Uterus (tissue), 2 donors: Measurements from ENCODE around the gene LGALS7.

Experiments used
- CTCF ChIP-seq, 4 experiments: fragments of 200-600 bp in 2 of 4; fragments of 450-650 bp in 2 of 4; sonication (generic) in 2 of 4; IDR thresholded peaks; one replicate each; pipeline ENCODE4 v1.5.1; 2016 to 2019; ENCODE audit warnings: antibody characterized with exemption in 4 of 4, mild to moderate bottlenecking in 2 of 4, moderate library complexity in 1 of 4
- POLR2A ChIP-seq, 2 donors: fragments of 450-650 bp; IDR thresholded peaks; one replicate each; pipeline ENCODE4 v1.6.1; 2016; ENCODE audit warnings: antibody characterized with exemption in 2 of 2, mild to moderate bottlenecking in 1 of 2, moderate library complexity in 1 of 2

DNA sequence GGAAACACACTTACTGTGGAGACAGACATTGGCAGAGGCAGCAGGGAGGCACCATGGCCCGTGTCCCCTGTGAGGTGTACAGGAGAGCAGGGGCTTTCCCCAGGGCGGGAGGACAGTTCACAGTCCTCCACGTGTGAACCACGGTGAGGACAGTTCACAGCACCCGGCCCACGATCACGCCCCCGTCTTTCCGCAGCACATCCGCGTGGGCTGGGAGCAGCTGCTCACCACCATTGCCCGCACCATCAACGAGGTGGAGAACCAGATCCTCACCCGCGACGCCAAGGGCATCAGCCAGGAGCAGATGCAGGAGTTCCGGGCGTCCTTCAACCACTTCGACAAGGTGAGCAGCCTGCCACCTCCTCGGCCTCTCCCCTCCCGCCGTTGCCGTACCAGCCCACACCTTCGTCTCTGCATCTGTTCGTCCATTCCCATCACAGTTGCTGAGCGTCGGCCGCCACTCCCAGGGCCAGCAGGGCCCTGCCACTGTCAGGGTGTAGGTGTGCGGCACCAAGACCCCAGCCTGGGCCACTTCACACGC lies 46.5 kb downstream of the LGALS7 start:
- TF ChIP-seq CTCF (IDR thresholded peaks at IDR 0.05) (no peak), POLR2A (IDR thresholded peaks at IDR 0.05) (no peak)
